Thoracic aorta (tissue), 2 donors: ENCODE data around the gene ZSCAN5B. TPM values are rescaled to one million over a fixed set of nuclear protein-coding genes. Genes with fewer than 3 reads are reported as not detected.

ENCODE experiments used
- ATAC-seq: fragments of 150-250 bp; one replicate; pipeline ENCODE4 v1.8.0; 2017; ENCODE audit warnings: low read depth; ENCODE audit not compliant: insufficient number of reproducible peaks, low FRiP score
- DNase-seq: peaks from one replicate; pipeline ENCODE4 v3.0.0-alpha.2; 2020; ENCODE audit warnings: low spot score
- H3K27ac ChIP-seq, 2 donors: fragments of 200-600 bp; sonication (generic); 1 replicate in 1 of 2; 2 replicates in 1 of 2; pipeline ENCODE4 v1.5.1; 2016; ENCODE audit warnings: mild to moderate bottlenecking in 2 of 2, moderate library complexity in 2 of 2
- H3K27me3 ChIP-seq: fragments of 200-600 bp; sonication (generic); replicated peaks from 2 replicates; pipeline ENCODE4 v1.6.0; 2016; ENCODE audit warnings: mild to moderate bottlenecking; ENCODE audit not compliant: insufficient read depth
- H3K36me3 ChIP-seq: fragments of 200-600 bp; sonication (generic); one replicate; pipeline ENCODE4 v1.5.1; 2016
- H3K4me1 ChIP-seq, 2 donors: fragments of 200-600 bp; sonication (generic); 1 replicate in 1 of 2; 2 replicates in 1 of 2; pipeline versions ENCODE4 v1.5.1 to v1.6.0; 2016; ENCODE audit warnings: low read depth in 2 of 2, mild to moderate bottlenecking in 1 of 2; ENCODE audit not compliant: control insufficient read depth in 1 of 2
- H3K4me3 ChIP-seq: fragments of 200-600 bp; sonication (generic); 2 replicates; pipeline ENCODE4 v1.5.1; 2016; ENCODE audit warnings: mild to moderate bottlenecking
- H3K9me3 ChIP-seq: fragments of 200-600 bp; sonication (generic); 2 replicates; pipeline ENCODE4 v1.5.1; 2016
- total RNA-seq, 2 donors: library from RNA; depleted of rRNA; stranded (reverse); fragments of >200 nt; gene quantifications; one replicate each; pipeline versions ENCODE4 v1.1.0 to v1.2.3, GENCODE V29; 2016
- TF ChIP-seq, protein P1 (sequence below): fragments of 200-600 bp; sonication (generic); IDR thresholded peaks from one replicate; pipeline ENCODE4 v1.5.1; 2019; ENCODE audit warnings: antibody characterized with exemption

ZSCAN5B gene
- total RNA-seq, 2 donors from 2014 or later = not detected

DNA sequence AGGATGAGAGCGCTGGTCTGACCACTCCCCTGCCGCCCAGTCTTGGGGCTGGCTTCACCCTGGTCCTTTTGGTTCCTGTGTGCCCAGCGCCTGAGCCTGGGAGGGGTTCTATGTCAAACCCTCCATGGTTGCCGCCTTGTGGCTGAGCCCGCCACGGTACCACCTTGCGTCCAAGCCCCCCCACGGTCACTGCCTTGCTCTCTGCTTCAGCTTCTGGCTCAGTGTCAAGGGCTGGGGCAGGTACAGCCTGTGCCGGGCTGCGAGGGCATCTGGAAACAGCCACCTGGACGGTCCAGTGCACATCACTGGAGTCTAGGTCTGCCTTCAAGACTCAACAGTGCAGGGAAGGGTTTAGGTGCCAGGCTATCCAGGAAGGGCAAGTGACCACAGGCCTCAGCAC lies 36.0 kb downstream of the ZSCAN5B start:
- Histone ChIP-seq H3K4me3 (no peak overlapping the region), H3K9me3 (no peaks in the 10 kb centered on the region), H3K27ac (no peak overlapping the region), H3K27me3 (no peaks in the 10 kb centered on the region), H3K4me1 (no peaks in the 10 kb centered on the region), H3K36me3 (peaks cover 20% of the 10 kb centered on the region)
- DNase-seq (no peak), ATAC-seq (no peak)
- TF ChIP-seq, protein P1, sequence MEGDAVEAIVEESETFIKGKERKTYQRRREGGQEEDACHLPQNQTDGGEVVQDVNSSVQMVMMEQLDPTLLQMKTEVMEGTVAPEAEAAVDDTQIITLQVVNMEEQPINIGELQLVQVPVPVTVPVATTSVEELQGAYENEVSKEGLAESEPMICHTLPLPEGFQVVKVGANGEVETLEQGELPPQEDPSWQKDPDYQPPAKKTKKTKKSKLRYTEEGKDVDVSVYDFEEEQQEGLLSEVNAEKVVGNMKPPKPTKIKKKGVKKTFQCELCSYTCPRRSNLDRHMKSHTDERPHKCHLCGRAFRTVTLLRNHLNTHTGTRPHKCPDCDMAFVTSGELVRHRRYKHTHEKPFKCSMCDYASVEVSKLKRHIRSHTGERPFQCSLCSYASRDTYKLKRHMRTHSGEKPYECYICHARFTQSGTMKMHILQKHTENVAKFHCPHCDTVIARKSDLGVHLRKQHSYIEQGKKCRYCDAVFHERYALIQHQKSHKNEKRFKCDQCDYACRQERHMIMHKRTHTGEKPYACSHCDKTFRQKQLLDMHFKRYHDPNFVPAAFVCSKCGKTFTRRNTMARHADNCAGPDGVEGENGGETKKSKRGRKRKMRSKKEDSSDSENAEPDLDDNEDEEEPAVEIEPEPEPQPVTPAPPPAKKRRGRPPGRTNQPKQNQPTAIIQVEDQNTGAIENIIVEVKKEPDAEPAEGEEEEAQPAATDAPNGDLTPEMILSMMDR = no peak

- Histone ChIP-seq H3K9me3 (no peaks in the 10 kb centered on the region), H3K27ac (no peak overlapping the region), H3K27me3 (no peaks in the 10 kb centered on the region), H3K4me1 (no peaks in the 10 kb centered on the region), H3K4me3 (no peak overlapping the region), H3K36me3 (peaks cover 23% of the 10 kb centered on the region)
- ATAC-seq (no peak), DNase-seq (no peak)
- TF ChIP-seq, protein P1 = no peak
Observed at GRCh38 chr19:56159622-56160271, 37.8 kb downstream of the ZSCAN5B start.

DNA sequence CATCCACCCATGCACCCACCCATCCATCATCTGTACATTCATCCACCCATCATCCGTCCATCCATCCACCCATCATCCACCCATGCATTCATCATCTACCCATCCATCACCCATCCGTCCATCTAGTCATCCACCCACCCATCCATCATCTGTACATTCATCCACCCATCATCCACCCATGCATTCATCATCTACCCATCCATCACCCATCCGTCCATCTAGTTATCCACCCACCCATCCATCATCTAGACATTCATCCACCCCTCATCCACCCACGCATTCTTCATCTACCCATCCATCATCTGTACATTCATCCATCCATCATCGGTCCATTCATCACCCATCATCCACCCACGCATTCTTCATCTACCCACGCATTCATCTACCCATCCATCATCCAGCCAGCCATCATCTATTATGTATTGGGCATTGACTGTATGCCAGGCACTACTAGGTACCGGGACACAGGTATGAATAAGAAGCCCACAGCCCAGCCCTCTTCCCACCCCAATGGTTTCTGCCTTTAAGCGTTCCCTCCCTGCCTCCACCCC lies 38.5 kb downstream of the ZSCAN5B start:
- DNase-seq = no peak
- Histone ChIP-seq H3K27ac (no peak overlapping the region), H3K9me3 (no peaks in the 10 kb centered on the region), H3K36me3 (peaks cover 23% of the 10 kb centered on the region), H3K4me1 (no peaks in the 10 kb centered on the region), H3K27me3 (no peaks in the 10 kb centered on the region), H3K4me3 (no peak overlapping the region)
- ATAC-seq = no peak
- TF ChIP-seq, protein P1 = no peak

GRCh38 chr19:56158170-56158757 lies 39.3 kb downstream of the ZSCAN5B start:
- no peaks in the 10 kb centered on the region for H3K27me3 ChIP-seq
- H3K27ac ChIP-seq = no peak overlapping the region
- H3K4me1 ChIP-seq = no peaks in the 10 kb centered on the region
- ATAC-seq = no peak
- no peak for DNase-seq
- H3K4me3 ChIP-seq = no peak overlapping the region
- TF ChIP-seq, protein P1 = no peak
- peaks cover 23% of the 10 kb centered on the region for H3K36me3 ChIP-seq
- H3K9me3 ChIP-seq = no peaks in the 10 kb centered on the region

DNA sequence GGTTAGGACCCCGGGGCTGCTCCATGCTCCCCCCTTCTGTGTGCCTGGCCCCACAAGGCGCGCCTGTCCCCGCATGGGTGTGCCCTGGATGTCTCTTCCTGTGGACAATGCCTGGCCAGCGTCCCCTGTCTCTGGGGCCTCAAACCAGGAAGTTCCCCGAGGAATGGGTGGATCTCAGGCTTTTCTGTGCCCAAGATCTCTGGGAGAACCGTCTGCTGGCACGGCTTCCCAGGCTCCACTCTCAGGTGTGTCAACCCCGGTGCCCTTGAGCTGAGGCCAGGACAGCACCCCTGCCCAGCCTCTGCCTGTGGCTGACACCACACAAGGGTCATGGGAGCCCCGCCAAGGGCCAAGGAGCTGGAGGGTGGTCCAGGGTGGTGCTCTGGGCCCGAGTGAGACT lies 40.8 kb downstream of the ZSCAN5B start:
- H3K9me3 ChIP-seq = no peaks in the 10 kb centered on the region
- H3K4me3 ChIP-seq = no peak overlapping the region
- H3K4me1 ChIP-seq = no peaks in the 10 kb centered on the region
- TF ChIP-seq, protein P1 = no peak
- peaks cover 23% of the 10 kb centered on the region for H3K36me3 ChIP-seq
- no peaks in the 10 kb centered on the region for H3K27me3 ChIP-seq
- ATAC-seq (no peak), DNase-seq (no peak)
- H3K27ac ChIP-seq = no peak overlapping the region
